ENCODE data around the gene ADAM12. TPM values are rescaled to one million over a fixed set of nuclear protein-coding genes. Genes with fewer than 3 reads are reported as not detected.

Gene ADAM12
- total and polyA plus RNA-seq, 10 donors = 0.51 to 7.0 (median 1.0) TPM

GRCh38 chr10:126097558-126098225, 290.6 kb downstream of the ADAM12 start:
- Histone ChIP-seq H3K4me1 (peaks cover 0 to 6% (median 0%) of the 10 kb centered on the region in 6 donors), H3K9me3 (no peaks in the 10 kb centered on the region), H3K27me3 (replicated peaks in 1 of 7) (no peaks in the 10 kb centered on the region), H3K36me3 (no peaks in the 10 kb centered on the region), H3K27ac (no peak overlapping the region), H3K4me3 (no peak overlapping the region)
- WGBS, 5 donors = 82 to 96% (median 87%) methylated on average over 6 of the region's 6 CpGs
- DNase-seq = no peak
- TF ChIP-seq POLR2A (IDR thresholded peaks at IDR 0.05) = no peak
- peak in 1 of 11 experiments; percentile 7 for TF ChIP-seq CTCF (IDR thresholded peaks at IDR 0.05 in 8 of 11, conservative IDR thresholded peaks at IDR 0.05 in 3 of 11)
- TF ChIP-seq POLR2AphosphoS5 (IDR thresholded peaks at IDR 0.05) = no peak
- intact Hi-C loops (cut with DNase I; ENCODE audit: low total_unique reads) = no loop called here

GRCh38 chr10:126094537-126094936, 293.7 kb downstream of the ADAM12 start:
- Histone ChIP-seq H3K9me3 (no peaks in the 10 kb centered on the region), H3K4me1 (no peaks in the 10 kb centered on the region), H3K36me3 (no peaks in the 10 kb centered on the region), H3K27me3 (replicated peaks in 1 of 7) (no peaks in the 10 kb centered on the region), H3K4me3 (no peak overlapping the region), H3K27ac (no peak overlapping the region)
- DNase-seq = no peak
- intact Hi-C loops (cut with DNase I; ENCODE audit: low total_unique reads) = no loop called here
- TF ChIP-seq POLR2A (IDR thresholded peaks at IDR 0.05) (no peak), CTCF (IDR thresholded peaks at IDR 0.05 in 8 of 11, conservative IDR thresholded peaks at IDR 0.05 in 3 of 11) (no peak), POLR2AphosphoS5 (IDR thresholded peaks at IDR 0.05) (no peak)
- 80 to 91% (median 86%) methylated on average over 5 of the region's 5 CpGs for WGBS, 5 donors

GRCh38 chr10:126092366-126093215, 295.7 kb downstream of the ADAM12 start:
- TF ChIP-seq CTCF (IDR thresholded peaks at IDR 0.05 in 8 of 11, conservative IDR thresholded peaks at IDR 0.05 in 3 of 11) (no peak), POLR2A (IDR thresholded peaks at IDR 0.05) (no peak), POLR2AphosphoS5 (IDR thresholded peaks at IDR 0.05) (no peak)
- no peak for DNase-seq
- H3K9me3 ChIP-seq = no peaks in the 10 kb centered on the region
- no peak overlapping the region for H3K4me3 ChIP-seq
- H3K4me1 ChIP-seq = no peaks in the 10 kb centered on the region
- H3K27ac ChIP-seq = no peak overlapping the region
- 73 to 92% (median 83%) methylated on average over 7 of the region's 7 CpGs for WGBS, 5 donors
- no peaks in the 10 kb centered on the region for H3K36me3 ChIP-seq
- intact Hi-C loops (cut with DNase I; ENCODE audit: low total_unique reads) = no loop called here
- no peaks in the 10 kb centered on the region for H3K27me3 ChIP-seq (replicated peaks in 1 of 7)

Measured in spleen (tissue), 11 donors.